Liver (tissue), 9 donors: ENCODE measurements around the gene TVP23A. TPM values are rescaled to one million over a fixed set of nuclear protein-coding genes. Genes with fewer than 3 reads are reported as not detected.

Experiments used
- DNase-seq: peaks from one replicate; pipeline ENCODE4 v3.0.0-alpha.2; 2017; ENCODE audit warnings: low spot score
- H3K27ac ChIP-seq, 2 donors: one replicate each; pipeline ENCODE4 v1.7.0; 2013; ENCODE audit warnings: inconsistent platforms in 2 of 2, low read length in 2 of 2, control low read depth in 1 of 2, low read depth in 1 of 2, mild to moderate bottlenecking in 1 of 2
- H3K27me3 ChIP-seq, 4 donors: one replicate each; pipeline versions ENCODE4 v1.6.1 to v1.7.0; 2013; ENCODE audit warnings: low read length in 3 of 4, inconsistent platforms in 1 of 4, mild to moderate bottlenecking in 1 of 4, moderate library complexity in 1 of 4; ENCODE audit not compliant: control insufficient read depth in 4 of 4, insufficient read depth in 4 of 4
- H3K36me3 ChIP-seq, 4 donors: one replicate each; pipeline versions ENCODE4 v1.6.1 to v1.7.0; 2013; ENCODE audit warnings: low read length in 3 of 4, mild to moderate bottlenecking in 3 of 4, low read depth in 1 of 4, moderate library complexity in 1 of 4; ENCODE audit not compliant: control insufficient read depth in 4 of 4, insufficient read depth in 3 of 4
- H3K4me1 ChIP-seq, 4 donors: one replicate each; pipeline versions ENCODE4 v1.6.1 to v1.7.0; 2013; ENCODE audit warnings: low read length in 3 of 4, mild to moderate bottlenecking in 3 of 4, moderate library complexity in 1 of 4; ENCODE audit not compliant: control insufficient read depth in 4 of 4, insufficient read depth in 4 of 4
- H3K4me3 ChIP-seq, 3 donors: one replicate each; pipeline versions ENCODE4 v1.6.1 to v1.7.0; 2013; ENCODE audit warnings: low read length in 3 of 3, control low read depth in 1 of 3, low read depth in 1 of 3, mild to moderate bottlenecking in 1 of 3
- H3K9ac ChIP-seq, 2 donors: one replicate each; pipeline ENCODE4 v1.7.0; 2013; ENCODE audit warnings: low read length in 2 of 2, mild to moderate bottlenecking in 2 of 2, moderate library complexity in 2 of 2, control low read depth in 1 of 2, low read depth in 1 of 2
- H3K9me3 ChIP-seq, 4 donors: one replicate each; pipeline versions ENCODE4 v1.6.1 to v1.7.0; 2013; ENCODE audit warnings: low read length in 3 of 4; ENCODE audit not compliant: control insufficient read depth in 4 of 4
- EGR1 ChIP-seq, 2 donors: IDR thresholded peaks; 2 replicates each; pipeline ENCODE4 v1.6.1; 2016 to 2018; ENCODE audit warnings: antibody characterized with exemption in 2 of 2, low read depth in 2 of 2
- FOXA2 ChIP-seq: IDR thresholded peaks from 2 replicates; pipeline ENCODE4 v1.6.1; 2016; ENCODE audit warnings: antibody characterized with exemption
- GABPA ChIP-seq, 2 donors: IDR thresholded peaks in 1 of 2; conservative IDR thresholded peaks in 1 of 2; 2 replicates each; pipeline ENCODE4 v1.6.1; 2016; ENCODE audit warnings: antibody characterized with exemption in 2 of 2, mild to moderate bottlenecking in 1 of 2, moderate library complexity in 1 of 2
- HNF4A ChIP-seq, 2 donors: conservative IDR thresholded peaks; 2 replicates each; pipeline ENCODE4 v1.6.1; 2016; ENCODE audit warnings: antibody characterized with exemption in 2 of 2, mild to moderate bottlenecking in 2 of 2
- JUND ChIP-seq, 2 donors: IDR thresholded peaks; 2 replicates each; pipeline ENCODE4 v1.6.1; 2016; ENCODE audit warnings: antibody characterized with exemption in 2 of 2
- NR2F2 ChIP-seq: IDR thresholded peaks from 2 replicates; pipeline ENCODE4 v1.6.1; 2016; ENCODE audit warnings: antibody characterized with exemption
- RAD21 ChIP-seq, 2 donors: IDR thresholded peaks; 2 replicates each; pipeline ENCODE4 v1.6.1; 2016; ENCODE audit warnings: antibody characterized with exemption in 2 of 2, mild to moderate bottlenecking in 2 of 2
- RXRA ChIP-seq, 2 donors: IDR thresholded peaks; 2 replicates each; pipeline ENCODE4 v1.6.1; 2017 to 2018; ENCODE audit warnings: antibody characterized with exemption in 2 of 2, mild to moderate bottlenecking in 1 of 2
- TAF1 ChIP-seq: conservative IDR thresholded peaks from 2 replicates; pipeline ENCODE4 v1.6.1; 2016; ENCODE audit warnings: antibody characterized with exemption, mild to moderate bottlenecking
- YY1 ChIP-seq: IDR thresholded peaks from 2 replicates; pipeline ENCODE4 v1.6.1; 2016; ENCODE audit warnings: antibody characterized with exemption, mild to moderate bottlenecking
- WGBS: extraction: QIAGEN DNeasy Blood & Tissue Kit; methylation state at CpG from one replicate; pipeline ENCODE4 v1.1.7; 2013; 5-methylcytosine and 5-hydroxymethylcytosine counted together
- polyA plus RNA-seq, 2 donors: library from polyadenylated mRNA; stranded (reverse) in 1 of 2; unstranded in 1 of 2; fragments of 200-250 nt in 1 of 2; fragments of >200 nt in 1 of 2; fragmentation: Nextera tagmentation in 1 of 2; extraction: Ambion mirVana in 1 of 2; gene quantifications; one replicate each; pipeline versions ENCODE4 v1.2.1 to v1.2.3, GENCODE V29; 2013 to 2015
- total RNA-seq, 2 donors: library from RNA; depleted of rRNA; stranded (reverse); fragments of >200 nt; gene quantifications; one replicate each; pipeline ENCODE4 v1.2.3, GENCODE V29; 2014
- TF ChIP-seq, protein P1 (sequence below): IDR thresholded peaks from 2 replicates; pipeline ENCODE4 v1.6.1; 2016; ENCODE audit warnings: antibody characterized with exemption
- TF ChIP-seq, protein P2 (sequence below): fragments of 150-350 bp; IDR thresholded peaks from 2 replicates; pipeline ENCODE4 v1.5.1; 2017; ENCODE audit warnings: improper control_type of control experiment, low read depth, low read length; ENCODE audit not compliant: missing input control
- TF ChIP-seq, protein P3 (sequence below): IDR thresholded peaks from 2 replicates; pipeline ENCODE4 v1.6.1; 2016; ENCODE audit warnings: antibody characterized with exemption, mild to moderate bottlenecking
- TF ChIP-seq, protein P4 (sequence below): IDR thresholded peaks from 2 replicates; pipeline ENCODE4 v1.6.1; 2016; ENCODE audit warnings: antibody characterized with exemption
- donor health status: healthy.
- donor health status: healthy.
- donor health status: healthy.
- donor health status: healthy.
- donor health status: healthy.

Gene TVP23A
- total and polyA plus RNA-seq, 4 donors, result 0.09 to 0.32 (median 0.09) TPM; not detected in 1

DNA sequence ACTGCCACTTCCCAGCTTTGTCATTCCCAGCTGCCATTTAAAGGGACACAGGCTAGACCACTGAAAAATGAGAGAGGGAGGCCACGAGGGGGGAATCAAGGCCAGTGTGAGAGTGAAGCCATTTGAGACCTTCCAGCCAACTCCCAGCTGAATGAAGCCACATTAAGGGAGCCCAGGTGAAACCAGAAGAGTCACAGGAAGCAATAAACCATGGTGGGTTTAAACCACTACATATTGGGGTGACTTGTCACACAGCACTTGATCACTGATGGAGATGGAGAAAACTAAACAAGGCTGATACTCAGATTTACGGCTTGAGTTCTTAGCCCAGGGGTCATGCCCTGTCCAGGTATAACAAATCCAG lies 77.8 kb downstream of the TVP23A start (continued):
- TF ChIP-seq, protein P1, sequence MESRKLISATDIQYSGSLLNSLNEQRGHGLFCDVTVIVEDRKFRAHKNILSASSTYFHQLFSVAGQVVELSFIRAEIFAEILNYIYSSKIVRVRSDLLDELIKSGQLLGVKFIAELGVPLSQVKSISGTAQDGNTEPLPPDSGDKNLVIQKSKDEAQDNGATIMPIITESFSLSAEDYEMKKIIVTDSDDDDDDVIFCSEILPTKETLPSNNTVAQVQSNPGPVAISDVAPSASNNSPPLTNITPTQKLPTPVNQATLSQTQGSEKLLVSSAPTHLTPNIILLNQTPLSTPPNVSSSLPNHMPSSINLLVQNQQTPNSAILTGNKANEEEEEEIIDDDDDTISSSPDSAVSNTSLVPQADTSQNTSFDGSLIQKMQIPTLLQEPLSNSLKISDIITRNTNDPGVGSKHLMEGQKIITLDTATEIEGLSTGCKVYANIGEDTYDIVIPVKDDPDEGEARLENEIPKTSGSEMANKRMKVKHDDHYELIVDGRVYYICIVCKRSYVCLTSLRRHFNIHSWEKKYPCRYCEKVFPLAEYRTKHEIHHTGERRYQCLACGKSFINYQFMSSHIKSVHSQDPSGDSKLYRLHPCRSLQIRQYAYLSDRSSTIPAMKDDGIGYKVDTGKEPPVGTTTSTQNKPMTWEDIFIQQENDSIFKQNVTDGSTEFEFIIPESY, result no peak
- TF ChIP-seq, protein P2, sequence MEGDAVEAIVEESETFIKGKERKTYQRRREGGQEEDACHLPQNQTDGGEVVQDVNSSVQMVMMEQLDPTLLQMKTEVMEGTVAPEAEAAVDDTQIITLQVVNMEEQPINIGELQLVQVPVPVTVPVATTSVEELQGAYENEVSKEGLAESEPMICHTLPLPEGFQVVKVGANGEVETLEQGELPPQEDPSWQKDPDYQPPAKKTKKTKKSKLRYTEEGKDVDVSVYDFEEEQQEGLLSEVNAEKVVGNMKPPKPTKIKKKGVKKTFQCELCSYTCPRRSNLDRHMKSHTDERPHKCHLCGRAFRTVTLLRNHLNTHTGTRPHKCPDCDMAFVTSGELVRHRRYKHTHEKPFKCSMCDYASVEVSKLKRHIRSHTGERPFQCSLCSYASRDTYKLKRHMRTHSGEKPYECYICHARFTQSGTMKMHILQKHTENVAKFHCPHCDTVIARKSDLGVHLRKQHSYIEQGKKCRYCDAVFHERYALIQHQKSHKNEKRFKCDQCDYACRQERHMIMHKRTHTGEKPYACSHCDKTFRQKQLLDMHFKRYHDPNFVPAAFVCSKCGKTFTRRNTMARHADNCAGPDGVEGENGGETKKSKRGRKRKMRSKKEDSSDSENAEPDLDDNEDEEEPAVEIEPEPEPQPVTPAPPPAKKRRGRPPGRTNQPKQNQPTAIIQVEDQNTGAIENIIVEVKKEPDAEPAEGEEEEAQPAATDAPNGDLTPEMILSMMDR, result no peak
- TF ChIP-seq GABPA (IDR thresholded peaks at IDR 0.05 in 1 of 2, conservative IDR thresholded peaks at IDR 0.05 in 1 of 2) (no peak), YY1 (no peak)

DNA sequence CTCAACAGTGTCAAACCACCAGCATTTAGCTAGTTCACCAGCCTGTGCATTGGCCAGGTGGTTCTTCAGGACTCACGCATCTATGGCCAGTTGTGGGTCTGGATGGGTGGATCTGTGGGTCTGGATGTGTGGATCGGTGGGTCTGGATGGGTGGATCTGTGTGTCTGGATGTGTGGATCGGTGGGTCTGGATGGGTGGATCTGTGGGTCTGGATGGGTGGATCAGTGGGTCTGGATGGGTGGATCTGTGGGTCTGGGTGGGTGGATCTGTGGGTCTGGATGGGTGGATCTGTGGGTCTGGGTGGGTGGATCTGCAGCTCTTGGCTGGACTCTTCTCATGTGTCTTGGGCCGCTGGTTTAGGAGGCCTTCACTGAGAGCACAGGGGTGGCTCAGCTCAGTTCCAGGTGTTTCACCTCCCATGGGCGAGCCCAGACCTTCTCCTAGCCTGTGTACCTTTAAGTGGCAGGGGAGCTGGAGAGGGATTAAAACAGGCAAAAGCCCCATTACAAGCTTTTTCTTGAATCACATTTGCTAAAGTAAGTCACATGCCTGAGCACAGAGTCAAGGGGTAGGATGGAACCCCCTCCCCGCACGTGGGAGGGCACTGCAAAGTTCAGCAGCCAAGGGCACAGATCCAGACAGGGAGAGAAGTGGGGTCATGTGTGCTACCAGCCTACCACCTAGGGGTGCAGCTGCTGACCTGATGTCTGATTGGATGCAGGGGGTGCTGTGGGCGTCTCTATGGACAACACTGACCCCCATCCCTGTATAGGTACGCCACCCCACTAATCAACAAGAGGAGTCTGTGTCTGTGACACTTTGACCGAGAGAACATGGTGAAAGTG lies 78.4 kb downstream of the TVP23A start:
- no peak for TF ChIP-seq NR2F2
- 94% methylated on average over 10 of the region's 10 CpGs for WGBS
- no peaks in the 10 kb centered on the region for H3K36me3 ChIP-seq
- peaks cover 3 to 32% (median 22%) of the 10 kb centered on the region in 4 donors for H3K4me1 ChIP-seq
- H3K9ac ChIP-seq, result no peak overlapping the region
- H3K27ac ChIP-seq, result no peak overlapping the region
- H3K4me3 ChIP-seq, result no peak overlapping the region
- DNase-seq, result no peak
- no peaks in the 10 kb centered on the region for H3K9me3 ChIP-seq
- no peaks in the 10 kb centered on the region for H3K27me3 ChIP-seq

DNA sequence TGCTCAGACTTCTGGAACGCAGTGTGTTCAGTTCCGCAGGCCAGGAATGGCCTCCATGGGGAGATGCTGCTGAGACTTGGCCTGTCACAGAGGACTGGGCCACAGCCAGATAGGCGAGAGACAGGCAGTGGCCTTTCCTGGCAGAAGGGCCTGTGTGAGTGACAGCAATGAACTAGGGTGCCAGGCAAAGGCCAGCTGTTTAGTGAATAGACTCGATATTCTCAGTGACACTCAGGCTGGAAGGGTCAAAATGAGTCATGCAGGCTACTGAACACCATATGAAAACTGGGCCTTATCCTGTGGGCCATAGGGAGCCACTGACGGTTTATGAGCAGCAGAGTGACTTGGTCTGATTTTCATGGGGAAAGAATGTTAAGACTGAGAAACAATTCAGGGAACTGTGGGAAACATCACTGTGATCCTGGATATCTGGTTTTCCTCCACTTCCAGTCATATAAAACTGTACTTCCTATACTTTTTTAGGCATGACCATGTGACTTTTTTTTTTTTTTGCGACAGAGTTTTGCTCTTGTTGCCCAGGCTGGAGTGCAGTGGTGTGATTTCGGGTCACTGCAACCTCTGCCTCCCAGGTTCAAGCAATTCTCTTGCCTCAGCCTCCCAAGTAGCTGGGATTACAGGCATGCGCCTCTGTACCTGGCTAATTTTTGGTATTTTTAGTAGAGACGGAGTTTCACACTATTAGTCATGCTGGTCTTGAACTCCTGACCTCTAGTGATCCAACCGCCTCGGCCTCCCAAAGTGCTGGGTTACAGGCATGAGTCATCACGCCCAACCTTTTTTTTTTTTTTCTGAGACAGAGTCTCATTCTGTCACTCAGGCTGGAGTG lies 80.1 kb downstream of the TVP23A start:
- Histone ChIP-seq H3K36me3 (no peaks in the 10 kb centered on the region), H3K9me3 (no peaks in the 10 kb centered on the region), H3K27me3 (no peaks in the 10 kb centered on the region), H3K27ac (peak overlapping the region; percentile 91 to 98), H3K4me1 (peaks cover 0 to 26% (median 18%) of the 10 kb centered on the region in 4 donors), H3K4me3 (no peak overlapping the region), H3K9ac (peak overlapping the region; percentile 53 to 55)
- 33% methylated on average over 12 of the region's 12 CpGs for WGBS
- DNase-seq, result peak; percentile 23
- TF ChIP-seq FOXA2 (peak; percentile 49), EGR1 (IDR thresholded peaks at IDR 0.05; ENCODE audit: low read depth in 2 of 2) (peak in 1 of 2 donors; percentile 48), RAD21 (IDR thresholded peaks at IDR 0.05) (peak in 1 of 2 donors; percentile 69), YY1 (peak; percentile 94), RXRA (IDR thresholded peaks at IDR 0.05) (peak; percentile 80 to 88), JUND (IDR thresholded peaks at IDR 0.05) (peak; percentile 89 to 97), TAF1 (no peak), HNF4A (conservative IDR thresholded peaks at IDR 0.05) (peak; percentile 63 to 77), GABPA (IDR thresholded peaks at IDR 0.05 in 1 of 2, conservative IDR thresholded peaks at IDR 0.05 in 1 of 2) (no peak)
- TF ChIP-seq, protein P3, sequence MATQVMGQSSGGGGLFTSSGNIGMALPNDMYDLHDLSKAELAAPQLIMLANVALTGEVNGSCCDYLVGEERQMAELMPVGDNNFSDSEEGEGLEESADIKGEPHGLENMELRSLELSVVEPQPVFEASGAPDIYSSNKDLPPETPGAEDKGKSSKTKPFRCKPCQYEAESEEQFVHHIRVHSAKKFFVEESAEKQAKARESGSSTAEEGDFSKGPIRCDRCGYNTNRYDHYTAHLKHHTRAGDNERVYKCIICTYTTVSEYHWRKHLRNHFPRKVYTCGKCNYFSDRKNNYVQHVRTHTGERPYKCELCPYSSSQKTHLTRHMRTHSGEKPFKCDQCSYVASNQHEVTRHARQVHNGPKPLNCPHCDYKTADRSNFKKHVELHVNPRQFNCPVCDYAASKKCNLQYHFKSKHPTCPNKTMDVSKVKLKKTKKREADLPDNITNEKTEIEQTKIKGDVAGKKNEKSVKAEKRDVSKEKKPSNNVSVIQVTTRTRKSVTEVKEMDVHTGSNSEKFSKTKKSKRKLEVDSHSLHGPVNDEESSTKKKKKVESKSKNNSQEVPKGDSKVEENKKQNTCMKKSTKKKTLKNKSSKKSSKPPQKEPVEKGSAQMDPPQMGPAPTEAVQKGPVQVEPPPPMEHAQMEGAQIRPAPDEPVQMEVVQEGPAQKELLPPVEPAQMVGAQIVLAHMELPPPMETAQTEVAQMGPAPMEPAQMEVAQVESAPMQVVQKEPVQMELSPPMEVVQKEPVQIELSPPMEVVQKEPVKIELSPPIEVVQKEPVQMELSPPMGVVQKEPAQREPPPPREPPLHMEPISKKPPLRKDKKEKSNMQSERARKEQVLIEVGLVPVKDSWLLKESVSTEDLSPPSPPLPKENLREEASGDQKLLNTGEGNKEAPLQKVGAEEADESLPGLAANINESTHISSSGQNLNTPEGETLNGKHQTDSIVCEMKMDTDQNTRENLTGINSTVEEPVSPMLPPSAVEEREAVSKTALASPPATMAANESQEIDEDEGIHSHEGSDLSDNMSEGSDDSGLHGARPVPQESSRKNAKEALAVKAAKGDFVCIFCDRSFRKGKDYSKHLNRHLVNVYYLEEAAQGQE, result peak; percentile 77
- TF ChIP-seq, protein P2, result peak; percentile 7
- TF ChIP-seq, protein P4, sequence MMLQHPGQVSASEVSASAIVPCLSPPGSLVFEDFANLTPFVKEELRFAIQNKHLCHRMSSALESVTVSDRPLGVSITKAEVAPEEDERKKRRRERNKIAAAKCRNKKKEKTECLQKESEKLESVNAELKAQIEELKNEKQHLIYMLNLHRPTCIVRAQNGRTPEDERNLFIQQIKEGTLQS, result peak; percentile 89
- TF ChIP-seq, protein P1, result peak; percentile 75
